ENCODE data around the gene EGFL7.

EGFL7 gene

GRCh38 chr9:136643596-136644342 lies 18.9 kb upstream of the EGFL7 start:
- Histone ChIP-seq H3K4me3 (ENCODE audit: low read depth, low read length) (no peak overlapping the region), H3K27me3 (no peaks in the 10 kb centered on the region), H3K4me1 (peaks cover 12% of the 10 kb centered on the region), H3K36me3 (no peaks in the 10 kb centered on the region), H3K9me3 (no peaks in the 10 kb centered on the region)
- no peak for TF ChIP-seq CTCF (IDR thresholded peaks at IDR 0.05; ENCODE audit: low read depth, low read length)
- DNase-seq: peak; percentile 9

- H3K36me3 ChIP-seq: no peaks in the 10 kb centered on the region
- no peak for DNase-seq
- no peaks in the 10 kb centered on the region for H3K27me3 ChIP-seq
Measured at GRCh38 chr9:136644343-136644592, 18.4 kb upstream of the EGFL7 start.

GRCh38 chr9:136644593-136645351 lies 17.9 kb upstream of the EGFL7 start:
- no peak overlapping the region for H3K4me3 ChIP-seq (ENCODE audit: low read depth, low read length)
- no peak for TF ChIP-seq CTCF (IDR thresholded peaks at IDR 0.05; ENCODE audit: low read depth, low read length)
- peak; percentile 20 for DNase-seq

More at GRCh38 chr9:136644343-136644592, 18.4 kb upstream of the EGFL7 start:
- no peak for TF ChIP-seq CTCF (IDR thresholded peaks at IDR 0.05; ENCODE audit: low read depth, low read length)
- Histone ChIP-seq H3K4me1 (peaks cover 12% of the 10 kb centered on the region), H3K9me3 (no peaks in the 10 kb centered on the region), H3K4me3 (ENCODE audit: low read depth, low read length) (no peak overlapping the region)

GRCh38 chr9:136645352-136645902 lies 17.3 kb upstream of the EGFL7 start:
- H3K4me3 ChIP-seq (ENCODE audit: low read depth, low read length): no peak overlapping the region
- no peak for DNase-seq
- no peak for TF ChIP-seq CTCF (IDR thresholded peaks at IDR 0.05; ENCODE audit: low read depth, low read length)
- peaks cover 12% of the 10 kb centered on the region for H3K4me1 ChIP-seq
- H3K36me3 ChIP-seq: no peaks in the 10 kb centered on the region
- no peaks in the 10 kb centered on the region for H3K27me3 ChIP-seq
- H3K9me3 ChIP-seq: no peaks in the 10 kb centered on the region

More at GRCh38 chr9:136644593-136645351, 17.9 kb upstream of the EGFL7 start:
- Histone ChIP-seq H3K27me3 (no peaks in the 10 kb centered on the region), H3K4me1 (peaks cover 12% of the 10 kb centered on the region), H3K9me3 (no peaks in the 10 kb centered on the region), H3K36me3 (no peaks in the 10 kb centered on the region)

- DNase-seq: peak; percentile 87
- no peaks in the 10 kb centered on the region for H3K9me3 ChIP-seq
- no peaks in the 10 kb centered on the region for H3K36me3 ChIP-seq
- peak; percentile 16; the same call in 1 of the 2 replicates for TF ChIP-seq CTCF (IDR thresholded peaks at IDR 0.05; ENCODE audit: low read depth, low read length)
- H3K4me1 ChIP-seq: peaks cover 12% of the 10 kb centered on the region
- H3K27me3 ChIP-seq: no peaks in the 10 kb centered on the region
- H3K4me3 ChIP-seq (ENCODE audit: low read depth, low read length): no peak overlapping the region
Measured at GRCh38 chr9:136645903-136646754, 16.6 kb upstream of the EGFL7 start.
